Measurements from ENCODE around the gene NATD1. TPM values are rescaled to one million over a fixed set of nuclear protein-coding genes. Genes with fewer than 3 reads are reported as not detected.
"Not testable (repeated sequence)": the region's sequence is repeated elsewhere in the genome, so short reads cannot be mapped to it uniquely, and the experiment has no call there.

The NATD1 gene
- total and polyA plus RNA-seq, 8 donors: 7.0 to 16.9 (median 9.4) TPM

DNA sequence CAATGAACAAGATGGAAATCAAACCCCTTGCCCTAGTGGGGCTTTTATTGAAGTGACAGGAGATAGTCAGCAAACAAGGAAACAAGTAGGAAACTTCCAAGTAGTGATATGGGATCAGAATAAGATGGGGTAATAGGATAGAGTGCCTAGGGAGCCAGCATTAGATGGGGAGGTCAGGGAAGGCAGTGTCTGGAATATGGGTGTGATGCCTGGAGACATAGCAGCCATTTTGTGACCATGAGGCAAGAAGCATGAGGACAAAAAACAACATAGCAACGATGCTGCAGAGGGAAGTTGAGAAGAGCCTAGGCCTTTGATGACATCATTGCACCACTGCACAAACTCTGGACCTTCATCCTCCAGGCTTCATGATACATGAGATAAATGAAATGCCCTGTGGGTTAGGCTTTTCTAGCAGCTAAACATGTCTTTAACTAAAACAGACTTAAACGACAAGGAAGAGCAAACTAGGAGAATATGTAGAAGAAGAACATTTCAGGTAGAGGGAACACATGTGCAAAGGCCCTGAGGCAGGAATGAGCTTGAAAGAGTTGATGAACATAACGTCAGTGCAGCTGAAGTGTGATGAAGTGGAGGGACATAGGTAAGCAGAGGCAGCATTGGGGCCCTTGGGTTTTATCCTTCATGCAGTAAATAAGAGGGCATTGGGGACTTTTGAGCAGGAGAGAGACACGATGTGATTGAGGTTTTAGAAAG lies 21.0 kb downstream of the NATD1 start:
- intact Hi-C loops (cut with DNase I): no loop called here
- DNase-seq (no peak), ATAC-seq (no peak)
- Histone ChIP-seq H3K27me3 (no peaks in the 10 kb centered on the region), H3K36me3 (no peaks in the 10 kb centered on the region), H3K4me1 (no peaks in the 10 kb centered on the region), H3K27ac (no peak overlapping the region), H3K9me3 (no peaks in the 10 kb centered on the region), H3K4me3 (no peak overlapping the region)
- TF ChIP-seq, protein P1, sequence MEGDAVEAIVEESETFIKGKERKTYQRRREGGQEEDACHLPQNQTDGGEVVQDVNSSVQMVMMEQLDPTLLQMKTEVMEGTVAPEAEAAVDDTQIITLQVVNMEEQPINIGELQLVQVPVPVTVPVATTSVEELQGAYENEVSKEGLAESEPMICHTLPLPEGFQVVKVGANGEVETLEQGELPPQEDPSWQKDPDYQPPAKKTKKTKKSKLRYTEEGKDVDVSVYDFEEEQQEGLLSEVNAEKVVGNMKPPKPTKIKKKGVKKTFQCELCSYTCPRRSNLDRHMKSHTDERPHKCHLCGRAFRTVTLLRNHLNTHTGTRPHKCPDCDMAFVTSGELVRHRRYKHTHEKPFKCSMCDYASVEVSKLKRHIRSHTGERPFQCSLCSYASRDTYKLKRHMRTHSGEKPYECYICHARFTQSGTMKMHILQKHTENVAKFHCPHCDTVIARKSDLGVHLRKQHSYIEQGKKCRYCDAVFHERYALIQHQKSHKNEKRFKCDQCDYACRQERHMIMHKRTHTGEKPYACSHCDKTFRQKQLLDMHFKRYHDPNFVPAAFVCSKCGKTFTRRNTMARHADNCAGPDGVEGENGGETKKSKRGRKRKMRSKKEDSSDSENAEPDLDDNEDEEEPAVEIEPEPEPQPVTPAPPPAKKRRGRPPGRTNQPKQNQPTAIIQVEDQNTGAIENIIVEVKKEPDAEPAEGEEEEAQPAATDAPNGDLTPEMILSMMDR (IDR thresholded peaks at IDR 0.05): no peak

DNA sequence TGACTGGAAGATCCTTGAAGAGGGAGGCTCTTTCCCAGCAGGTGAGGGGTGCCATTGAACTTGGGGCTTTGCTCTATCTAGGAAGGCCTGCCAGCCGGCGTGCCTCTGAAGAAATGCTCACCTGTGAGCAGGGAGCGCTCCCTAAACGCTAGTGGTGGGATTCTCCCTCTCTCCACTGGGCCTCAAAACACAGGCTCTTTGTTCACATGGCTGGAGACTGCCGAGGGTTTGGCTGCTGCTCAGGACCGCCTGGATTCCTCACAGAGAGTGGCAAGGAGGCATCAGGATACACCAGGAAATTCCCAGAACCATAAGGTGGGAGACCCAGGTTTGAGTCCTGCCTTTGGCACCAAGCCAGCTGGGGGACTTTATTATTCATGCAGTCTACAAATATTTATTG lies 21.7 kb downstream of the NATD1 start:
- H3K9me3 ChIP-seq: no peaks in the 10 kb centered on the region
- TF ChIP-seq, protein P1 (IDR thresholded peaks at IDR 0.05): no peak
- no peaks in the 10 kb centered on the region for H3K36me3 ChIP-seq
- no peak overlapping the region for H3K4me3 ChIP-seq
- no peak overlapping the region for H3K27ac ChIP-seq
- no peak for DNase-seq
- intact Hi-C loops (cut with DNase I): no loop called here
- no peaks in the 10 kb centered on the region for H3K4me1 ChIP-seq
- H3K27me3 ChIP-seq: no peaks in the 10 kb centered on the region
- ATAC-seq: no peak

DNA sequence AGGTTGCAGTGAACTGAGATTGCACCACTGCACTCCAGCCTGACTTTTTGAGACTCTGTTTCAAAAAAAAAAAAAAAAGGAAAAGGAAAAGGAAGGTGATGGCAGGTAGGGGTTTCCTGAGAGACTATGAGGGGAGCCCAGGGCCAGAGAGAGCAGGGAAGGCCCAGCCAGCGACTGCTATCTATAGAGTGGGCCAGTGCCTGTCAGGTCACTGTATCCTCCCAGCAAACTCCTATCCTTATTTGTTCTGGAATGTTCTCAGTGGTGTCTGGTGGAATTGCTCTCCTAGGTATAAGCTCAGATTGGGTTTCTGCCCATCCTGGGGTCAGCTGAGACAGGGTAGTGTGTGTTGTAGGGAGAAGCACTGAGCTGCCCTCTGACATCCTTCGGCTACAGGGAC lies 24.4 kb downstream of the NATD1 start:
- Histone ChIP-seq H3K9me3 (no peaks in the 10 kb centered on the region), H3K36me3 (no peaks in the 10 kb centered on the region), H3K4me3 (no peak overlapping the region), H3K27me3 (no peaks in the 10 kb centered on the region), H3K4me1 (peaks cover 0 to 12% of the 10 kb centered on the region in 2 donors), H3K27ac (no peak overlapping the region)
- DNase-seq (no peak), ATAC-seq (no peak)
- TF ChIP-seq, protein P1 (IDR thresholded peaks at IDR 0.05): no peak
- intact Hi-C loops (cut with DNase I): no loop called here

DNA sequence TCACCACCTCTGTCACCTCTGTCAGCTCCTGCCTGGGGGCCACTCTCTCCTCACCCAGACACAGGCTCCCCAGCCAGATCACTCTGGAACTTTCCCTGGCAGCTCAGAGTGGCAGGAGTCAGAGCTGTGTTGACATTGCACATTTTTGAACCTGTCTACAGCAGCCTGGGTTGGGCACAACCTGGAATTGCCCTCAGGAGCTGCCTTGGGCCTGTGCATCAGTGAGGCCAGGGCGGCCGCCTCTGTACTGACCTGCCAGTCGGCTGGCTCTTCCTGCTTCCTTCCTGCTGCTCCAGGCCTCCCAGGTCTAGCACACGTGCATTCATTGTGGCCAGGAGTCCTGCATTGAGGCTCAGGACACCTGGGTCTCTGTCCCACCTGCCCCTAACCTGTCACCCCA lies 25.1 kb downstream of the NATD1 start:
- ATAC-seq (peak; percentile 68), DNase-seq (no peak)
- Histone ChIP-seq H3K27ac (no peak overlapping the region), H3K36me3 (peaks cover 0 to 2% of the 10 kb centered on the region in 2 donors), H3K27me3 (no peaks in the 10 kb centered on the region), H3K4me3 (no peak overlapping the region), H3K4me1 (peaks cover 0 to 12% of the 10 kb centered on the region in 2 donors), H3K9me3 (no peaks in the 10 kb centered on the region)
- TF ChIP-seq, protein P1 (IDR thresholded peaks at IDR 0.05): no peak
- intact Hi-C loops (cut with DNase I): no loop called here

DNA sequence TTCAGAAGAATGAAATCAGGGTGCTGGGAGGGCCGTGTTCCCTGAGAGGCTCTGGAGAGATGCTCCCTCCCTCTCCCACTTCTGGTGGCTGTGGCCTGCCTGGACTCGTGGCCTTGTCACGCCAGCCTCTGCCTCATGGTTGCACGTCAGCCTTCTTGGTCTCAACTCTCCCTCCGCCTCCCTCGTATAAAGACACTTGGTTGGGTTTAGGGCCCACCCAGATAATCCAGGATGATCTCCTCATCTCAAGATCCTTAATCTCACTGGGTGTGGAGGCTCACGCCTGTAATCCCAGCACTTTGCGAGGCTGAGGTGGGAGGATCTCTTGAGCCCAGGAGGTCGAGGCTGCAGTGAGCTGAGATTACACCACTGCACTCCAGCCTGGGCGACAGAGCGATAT lies 25.9 kb downstream of the NATD1 start:
- ATAC-seq; H3K27me3 ChIP-seq; DNase-seq; intact Hi-C loops (cut with DNase I); H3K27ac ChIP-seq; H3K4me3 ChIP-seq; H3K9me3 ChIP-seq; H3K36me3 ChIP-seq: not testable (repeated sequence)
- peaks cover 0 to 12% of the 10 kb centered on the region in 2 donors for H3K4me1 ChIP-seq

DNA sequence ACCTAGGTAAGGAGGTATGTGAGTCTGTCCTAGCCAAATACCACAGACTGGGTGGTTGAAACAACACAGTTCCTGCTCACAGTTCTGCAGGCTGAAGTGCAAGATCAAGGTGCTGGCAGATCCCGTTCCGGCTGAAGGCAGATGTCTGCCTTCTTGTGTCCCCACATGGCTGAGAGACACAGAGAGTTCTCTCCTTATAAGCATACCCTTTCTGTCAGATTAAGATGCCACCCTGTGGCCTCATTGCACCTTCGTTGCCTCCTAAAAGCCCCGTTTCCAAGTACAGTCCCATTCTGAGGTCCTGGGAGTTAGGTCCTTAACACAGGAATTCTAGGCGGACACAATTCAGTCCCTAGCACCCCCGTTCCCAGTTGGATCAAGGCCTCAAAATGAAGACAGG lies 30.1 kb downstream of the NATD1 start:
- no peak overlapping the region for H3K27ac ChIP-seq
- no peak for DNase-seq
- peaks cover 0 to 15% of the 10 kb centered on the region in 2 donors for H3K36me3 ChIP-seq
- H3K4me3 ChIP-seq: no peak overlapping the region
- intact Hi-C loops (cut with DNase I): no loop called here
- no peak for ATAC-seq
- H3K4me1 ChIP-seq: peaks cover 0 to 29% of the 10 kb centered on the region in 2 donors
- H3K27me3 ChIP-seq: no peaks in the 10 kb centered on the region
- peaks cover 0 to 2% of the 10 kb centered on the region in 2 donors for H3K9me3 ChIP-seq
- TF ChIP-seq, protein P1 (IDR thresholded peaks at IDR 0.05): no peak

All from left lung (tissue), 10 donors.